GM12874 (cell line): ENCODE measurements around the gene CAPN5.

Experiments used
- CTCF ChIP-seq: IDR thresholded peaks from 2 replicates; pipeline ENCODE4 v1.5.1; 2011; ENCODE audit warnings: low read depth, mild to moderate bottlenecking, control low read depth, low read length, moderate library complexity; ENCODE audit not compliant: insufficient read depth

Gene CAPN5

DNA sequence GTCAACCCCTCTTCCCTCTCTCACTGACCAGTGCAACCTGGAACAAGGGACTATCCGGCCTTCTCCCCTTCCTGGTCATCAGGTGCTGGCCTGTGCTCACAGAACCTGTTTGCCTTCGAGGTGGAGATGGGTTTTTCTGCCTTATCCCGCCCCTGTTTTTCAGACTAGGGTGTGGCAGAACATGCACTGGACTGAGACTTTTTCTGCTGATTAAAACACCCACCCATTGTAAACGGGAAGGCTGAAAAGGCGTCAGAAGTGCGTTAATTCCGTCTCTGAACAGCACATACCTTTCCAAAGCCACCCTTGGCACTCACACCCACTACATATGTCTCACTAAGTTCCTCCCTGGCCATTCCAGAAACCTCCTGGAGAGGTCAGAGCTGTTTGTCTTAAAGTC lies 36.9 kb upstream of the CAPN5 start:
- no peak for TF ChIP-seq CTCF

DNA sequence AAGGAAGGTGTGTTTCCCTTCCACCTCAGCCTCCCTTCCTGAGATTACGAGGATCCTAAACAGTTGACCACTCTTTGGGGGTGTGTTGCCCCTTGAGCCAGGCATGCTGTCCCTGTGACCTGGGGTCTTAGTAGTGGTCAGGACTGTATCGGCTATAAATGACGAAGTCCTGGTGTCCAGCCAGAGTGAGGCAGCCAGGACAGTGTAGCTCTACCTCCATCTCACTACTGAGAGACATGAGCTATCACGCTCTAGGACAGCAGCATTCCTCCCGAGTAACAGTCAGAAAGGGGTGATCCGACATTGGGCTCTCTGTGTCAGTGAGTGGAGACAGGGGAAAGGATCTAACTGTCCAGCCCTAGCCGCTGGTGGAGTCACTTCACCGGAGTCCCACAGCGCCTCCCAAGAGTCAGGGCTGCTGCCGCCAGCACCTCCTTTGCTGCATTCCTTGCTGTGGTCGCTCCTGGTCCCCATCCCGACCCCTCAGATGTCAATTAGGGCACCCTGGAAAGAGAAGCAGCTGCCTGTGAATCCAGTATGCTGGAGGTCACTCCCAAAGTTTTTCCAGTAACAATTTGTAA lies 35.8 kb upstream of the CAPN5 start:
- TF ChIP-seq CTCF, result no peak

DNA sequence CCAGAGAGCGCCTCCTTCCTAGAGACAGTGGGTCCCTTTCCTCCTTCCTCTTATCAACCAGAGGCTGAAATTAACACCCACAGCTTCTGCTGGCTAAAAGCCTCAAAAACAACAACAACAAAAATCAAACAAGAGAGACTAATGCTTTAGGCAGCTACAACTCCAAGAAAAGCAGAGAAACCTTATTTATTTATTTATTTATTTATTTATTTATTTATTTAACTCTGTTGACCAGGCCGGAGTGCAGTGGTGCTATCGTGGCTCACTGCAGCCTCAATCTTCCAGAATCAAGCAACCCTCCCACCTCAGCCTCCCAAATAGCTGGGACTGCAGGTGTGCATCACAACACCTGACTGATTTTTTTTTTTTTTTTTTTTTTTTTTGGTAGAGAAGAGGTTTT lies 35.2 kb upstream of the CAPN5 start:
- TF ChIP-seq CTCF, result no peak

GRCh38 chr11:77035039-77035438 lies 31.7 kb upstream of the CAPN5 start:
- no peak for TF ChIP-seq CTCF

DNA sequence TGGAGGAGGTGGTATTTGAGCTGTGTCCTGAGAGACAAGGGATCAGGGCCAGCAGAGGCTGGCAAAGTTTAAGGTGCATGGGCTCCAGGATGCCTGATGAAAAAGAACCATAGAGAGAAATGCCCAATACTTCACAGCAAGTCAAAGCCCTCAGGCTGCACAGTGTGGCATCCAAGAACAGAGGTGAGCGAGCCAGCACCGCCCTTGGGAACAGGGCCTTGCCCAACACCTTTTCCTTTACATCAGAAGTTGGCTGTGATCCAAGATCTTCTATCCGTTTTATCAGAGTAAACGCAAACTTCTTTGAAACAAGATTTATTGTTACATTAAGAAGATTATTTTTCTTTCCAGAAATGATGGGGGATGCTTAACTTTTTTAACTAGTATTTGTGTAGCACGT lies 31.2 kb upstream of the CAPN5 start:
- no peak for TF ChIP-seq CTCF

DNA sequence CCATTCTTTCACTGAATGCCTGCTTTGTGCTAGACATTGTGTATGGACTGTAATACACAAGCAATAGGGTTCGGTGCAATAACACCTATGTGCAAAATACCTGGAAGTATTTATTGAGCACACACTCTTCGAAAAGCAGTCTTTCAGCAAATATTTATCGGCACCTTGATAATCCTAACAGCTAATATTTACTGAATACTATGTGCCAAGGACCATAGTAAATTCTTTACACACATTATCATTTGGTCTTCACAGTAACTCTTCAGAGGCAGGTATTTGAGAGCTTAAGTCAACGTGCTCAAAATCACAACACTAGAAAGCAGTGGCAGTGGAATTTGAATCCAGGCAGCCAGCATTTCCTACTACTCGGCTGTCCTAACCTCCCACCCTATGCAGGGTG lies 30.4 kb upstream of the CAPN5 start:
- TF ChIP-seq CTCF, result no peak

DNA sequence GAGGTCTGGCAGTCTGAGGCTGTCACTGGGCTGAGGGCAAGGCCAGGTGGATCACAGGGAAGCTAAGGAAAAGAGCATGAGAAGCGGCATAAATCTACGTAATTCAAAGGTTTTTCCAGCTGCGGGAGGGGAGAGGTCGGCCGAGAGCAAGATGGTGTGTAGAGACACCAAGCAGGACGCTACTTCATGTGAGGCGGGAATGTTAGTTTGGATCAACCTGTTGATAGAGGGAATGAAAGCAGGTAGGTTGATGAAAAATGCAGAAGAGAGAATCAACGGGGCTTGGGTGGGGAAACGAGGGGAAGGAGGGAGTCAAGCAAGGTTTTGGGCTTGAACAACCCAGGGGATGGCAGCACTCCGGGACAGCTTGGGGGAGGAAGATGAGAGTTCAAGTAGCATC lies 29.7 kb upstream of the CAPN5 start:
- no peak for TF ChIP-seq CTCF
